T-helper 17 cell (primary cell): Measurements from ENCODE around the gene ACIN1. TPM values are rescaled to one million over a fixed set of nuclear protein-coding genes. Genes with fewer than 3 reads are reported as not detected.

Experiments
- ATAC-seq: fragments of 150-1000 bp; cut with Tn5 transposase; 2 replicates; pipeline ENCODE4 v1.10.0; 2021; ENCODE audit warnings: mild to moderate bottlenecking, moderate library complexity
- DNase-seq, 3 donors: peaks; one replicate each; pipeline versions ENCODE4 v3.0.0 to v3.0.0-alpha.2; 2020 to 2021
- H3K9me3 ChIP-seq: one replicate; pipeline ENCODE4 v1.7.0; 2013; ENCODE audit warnings: low read length, mild to moderate bottlenecking; ENCODE audit not compliant: control insufficient read depth, poor library complexity, severe bottlenecking
- H3K27ac Mint-ChIP-seq: one replicate; pipeline ENCODE4 v1.8.0; 2022; ENCODE audit warnings: mild to moderate bottlenecking, moderate library complexity, mixed read lengths
- H3K27me3 Mint-ChIP-seq: one replicate; pipeline ENCODE4 v1.8.0; 2022; ENCODE audit warnings: mixed read lengths
- H3K36me3 Mint-ChIP-seq: one replicate; pipeline ENCODE4 v1.8.0; 2022; ENCODE audit warnings: low read depth, mixed read lengths
- H3K4me1 Mint-ChIP-seq: one replicate; pipeline ENCODE4 v1.8.0; 2022; ENCODE audit warnings: mild to moderate bottlenecking, mixed read lengths
- H3K4me3 Mint-ChIP-seq: one replicate; pipeline ENCODE4 v1.8.0; 2022; ENCODE audit warnings: mild to moderate bottlenecking, moderate library complexity, mixed read lengths
- total RNA-seq, 4 donors: library from RNA in 2 of 4; stranded (reverse) in 2 of 4; gene quantifications; one replicate each; pipeline ENCODE4 v1.2.3 and lab custom pipeline; 2022 to 2026

The ACIN1 gene
- total RNA-seq, 2 donors from 2014 or later = 264 to 298 TPM

- Mint-ChIP-seq H3K27ac (peak overlapping the region; percentile 37), H3K4me1 (peaks cover 15% of the 10 kb centered on the region), H3K36me3 (peaks cover 2% of the 10 kb centered on the region), H3K4me3 (no peak overlapping the region), H3K27me3 (no peaks in the 10 kb centered on the region)
- DNase-seq (no peak), ATAC-seq (no peak)
- H3K9me3 ChIP-seq = no peaks in the 10 kb centered on the region
Observed at GRCh38 chr14:23052671-23053070, 42.3 kb downstream of the ACIN1 start.

GRCh38 chr14:23052182-23052623 lies 42.7 kb downstream of the ACIN1 start:
- H3K9me3 ChIP-seq = no peaks in the 10 kb centered on the region
- no peak overlapping the region for H3K4me3 Mint-ChIP-seq
- ATAC-seq (no peak), DNase-seq (no peak)
- H3K4me1 Mint-ChIP-seq = peaks cover 17% of the 10 kb centered on the region
- H3K27me3 Mint-ChIP-seq = peaks cover 4% of the 10 kb centered on the region
- H3K27ac Mint-ChIP-seq = no peak overlapping the region
- peaks cover 5% of the 10 kb centered on the region for H3K36me3 Mint-ChIP-seq

- Mint-ChIP-seq H3K36me3 (peaks cover 6% of the 10 kb centered on the region), H3K4me3 (no peak overlapping the region), H3K27ac (no peak overlapping the region), H3K27me3 (peaks cover 6% of the 10 kb centered on the region), H3K4me1 (peaks cover 11% of the 10 kb centered on the region)
- ATAC-seq (no peak), DNase-seq (no peak)
- H3K9me3 ChIP-seq = no peaks in the 10 kb centered on the region
Observed at GRCh38 chr14:23051141-23052057, 43.5 kb downstream of the ACIN1 start.

- Mint-ChIP-seq H3K27ac (no peak overlapping the region), H3K4me1 (peaks cover 4% of the 10 kb centered on the region)
Observed at GRCh38 chr14:23049011-23049410, 45.9 kb downstream of the ACIN1 start.

GRCh38 chr14:23047751-23048693 lies 46.9 kb downstream of the ACIN1 start:
- H3K27ac Mint-ChIP-seq = no peak overlapping the region
- DNase-seq = no peak
- H3K9me3 ChIP-seq = no peaks in the 10 kb centered on the region
- H3K27me3 Mint-ChIP-seq = peaks cover 6% of the 10 kb centered on the region
- ATAC-seq = no peak
- H3K36me3 Mint-ChIP-seq = peaks cover 7% of the 10 kb centered on the region
- peaks cover 6% of the 10 kb centered on the region for H3K4me1 Mint-ChIP-seq
- no peak overlapping the region for H3K4me3 Mint-ChIP-seq

More at GRCh38 chr14:23049011-23049410, 45.9 kb downstream of the ACIN1 start:
- Mint-ChIP-seq H3K4me3 (no peak overlapping the region), H3K36me3 (peaks cover 5% of the 10 kb centered on the region), H3K27me3 (peaks cover 6% of the 10 kb centered on the region)
- H3K9me3 ChIP-seq = no peaks in the 10 kb centered on the region
- DNase-seq = no peak
- ATAC-seq = no peak

- Mint-ChIP-seq H3K4me1 (peaks cover 6% of the 10 kb centered on the region), H3K27ac (no peak overlapping the region), H3K27me3 (peaks cover 6% of the 10 kb centered on the region), H3K4me3 (peak overlapping the region; percentile 7), H3K36me3 (peaks cover 7% of the 10 kb centered on the region)
- H3K9me3 ChIP-seq = no peaks in the 10 kb centered on the region
- no peak for DNase-seq
- no peak for ATAC-seq
Observed at GRCh38 chr14:23047034-23047634, 47.8 kb downstream of the ACIN1 start.

- DNase-seq = no peak
Observed at GRCh38 chr14:23045419-23046357, 49.2 kb downstream of the ACIN1 start.

GRCh38 chr14:23044840-23045239 lies 50.1 kb downstream of the ACIN1 start:
- Mint-ChIP-seq H3K27ac (no peak overlapping the region), H3K4me3 (no peak overlapping the region)
- ATAC-seq = no peak

More at GRCh38 chr14:23045419-23046357, 49.2 kb downstream of the ACIN1 start:
- Mint-ChIP-seq H3K27ac (peak overlapping the region; percentile 54), H3K4me3 (no peak overlapping the region), H3K27me3 (peaks cover 6% of the 10 kb centered on the region), H3K4me1 (peaks cover 6% of the 10 kb centered on the region), H3K36me3 (peaks cover 7% of the 10 kb centered on the region)
- no peak for ATAC-seq
- H3K9me3 ChIP-seq = no peaks in the 10 kb centered on the region

GRCh38 chr14:23043754-23044153 lies 51.2 kb downstream of the ACIN1 start:
- ATAC-seq (no peak), DNase-seq (no peak)
- Mint-ChIP-seq H3K4me1 (peaks cover 6% of the 10 kb centered on the region), H3K27ac (no peak overlapping the region), H3K27me3 (peaks cover 6% of the 10 kb centered on the region), H3K36me3 (peaks cover 7% of the 10 kb centered on the region), H3K4me3 (no peak overlapping the region)
- H3K9me3 ChIP-seq = no peaks in the 10 kb centered on the region

More at GRCh38 chr14:23044840-23045239, 50.1 kb downstream of the ACIN1 start:
- no peak for DNase-seq
- Mint-ChIP-seq H3K4me1 (peaks cover 6% of the 10 kb centered on the region), H3K27me3 (peaks cover 6% of the 10 kb centered on the region), H3K36me3 (peaks cover 7% of the 10 kb centered on the region)
- H3K9me3 ChIP-seq = no peaks in the 10 kb centered on the region

- Mint-ChIP-seq H3K4me3 (no peak overlapping the region), H3K4me1 (peaks cover 6% of the 10 kb centered on the region), H3K27ac (no peak overlapping the region), H3K27me3 (peaks cover 6% of the 10 kb centered on the region), H3K36me3 (peaks cover 7% of the 10 kb centered on the region)
- no peak for ATAC-seq
- no peaks in the 10 kb centered on the region for H3K9me3 ChIP-seq
- no peak for DNase-seq
Observed at GRCh38 chr14:23043145-23043544, 51.8 kb downstream of the ACIN1 start.

- peaks cover 4% of the 10 kb centered on the region for H3K4me1 Mint-ChIP-seq
- H3K9me3 ChIP-seq = no peaks in the 10 kb centered on the region
- no peak within 1 kb of the TSS for H3K4me3 Mint-ChIP-seq
- no peak within 1 kb of the TSS for H3K27ac Mint-ChIP-seq
- peaks cover 5% of the 10 kb centered on the region for H3K36me3 Mint-ChIP-seq
- ATAC-seq (no peak), DNase-seq (no peak)
- H3K27me3 Mint-ChIP-seq = peaks cover 4% of the 10 kb centered on the region
Observed at GRCh38 chr14:23042162-23042965, 52.6 kb downstream of the ACIN1 start, which contains the start of gene PSMB11. Gene PSMB11, plus strand, starts transcription at chr14:23042212. Its CDS starts 14 bp downstream, at chr14:23042226.
